A549 (cell line): ENCODE data around the gene SLC25A48. TPM values are rescaled to one million over a fixed set of nuclear protein-coding genes. Genes with fewer than 3 reads are reported as not detected.
A peak's percentile ranks its signal among the peaks of the same experiment; 100 is the strongest.

Experiments used
- ATAC-seq, 2 experiments: fragments of 200-7000 bp in 1 of 2; fragments of >200 bp in 1 of 2; cut with Nextera tagmentation in 1 of 2; cut with Tn5 transposase in 1 of 2; 3 replicates each; pipeline versions ENCODE4 v1.8.0 to v1.9.1; 2018 to 2020; ENCODE audit warnings: mild to moderate bottlenecking in 1 of 2, moderate library complexity in 1 of 2
- CTCF ChIA-PET: fragments of 300-600 bp; sonication (Branson Sonifier 250); formaldehyde crosslinking; extraction: SDS; loops from one replicate; lab custom pipeline; 2021; ENCODE audit warnings: antibody characterized with exemption, inconsistent platforms; lab: Yijun Ruan, JAX
- POLR2A ChIA-PET: fragments of 350-600 bp; formaldehyde crosslinking; extraction: SDS; loops from one replicate; lab custom pipeline; 2021; ENCODE audit warnings: antibody characterized with exemption, inconsistent platforms; lab: Yijun Ruan, JAX
- DNase-seq, 2 experiments: peaks; one replicate each; pipeline versions ENCODE4 v3.0.0 to v3.0.0-alpha.2; 2011 to 2016; ENCODE audit warnings: low read depth in 1 of 2, low spot score in 1 of 2
- FAIRE-seq: peaks from 2 replicates; lab custom pipeline; 2011; peaks lifted over from hg19 to GRCh38; lab: Jason Lieb, UNC
- H3K27ac ChIP-seq, 2 experiments: fragments of >200 bp; sonication (Bioruptor Twin); formaldehyde crosslinking; 3 replicates each; pipeline ENCODE4 v1.5.1; 2016 to 2017
- H3K4me1 ChIP-seq: fragments of >200 bp; sonication (Bioruptor Twin); formaldehyde crosslinking; 3 replicates; pipeline ENCODE4 v1.6.1; 2016
- H3K4me2 ChIP-seq: fragments of >200 bp; sonication (Bioruptor Twin); formaldehyde crosslinking; 3 replicates; pipeline ENCODE4 v1.6.1; 2016
- H3K4me3 ChIP-seq: fragments of >200 bp; sonication (Bioruptor Twin); formaldehyde crosslinking; 3 replicates; pipeline ENCODE4 v1.5.1; 2016
- H3K9me3 ChIP-seq: fragments of >200 bp; sonication (Bioruptor Twin); formaldehyde crosslinking; 3 replicates; pipeline ENCODE4 v1.6.1; 2016
- BHLHE40 ChIP-seq: IDR thresholded peaks from 2 replicates; pipeline ENCODE4 v1.6.1; 2012; ENCODE audit warnings: low read depth, low read length, inconsistent platforms
- CBX2 ChIP-seq: fragments of 200-600 bp; sonication (generic); IDR thresholded peaks from 2 replicates; pipeline ENCODE4 v1.6.1; 2016; ENCODE audit warnings: low read depth, mild to moderate bottlenecking, borderline replicate concordance
- CHD4 ChIP-seq: fragments of 200-600 bp; sonication (generic); IDR thresholded peaks from 2 replicates; pipeline ENCODE4 v1.6.1; 2016; ENCODE audit warnings: antibody characterized with exemption, mild to moderate bottlenecking, borderline replicate concordance
- HOXB13 ChIP-seq: fragments of 250-450 bp; sonication (Bioruptor Pico); IDR thresholded peaks from 2 replicates; pipeline ENCODE4 v1.5.0; 2020; ENCODE audit warnings: low read depth, mild to moderate bottlenecking, moderate library complexity
- JUNB ChIP-seq: fragments of >200 bp; sonication (Bioruptor Twin); formaldehyde crosslinking; IDR thresholded peaks from 2 replicates; pipeline ENCODE4 v1.6.1; 2016
- MAFK ChIP-seq: fragments of 450-650 bp; IDR thresholded peaks from 2 replicates; pipeline ENCODE4 v1.6.1; 2014; ENCODE audit not compliant: partially characterized antibody
- NR3C1 ChIP-seq: fragments of >200 bp; sonication (Bioruptor Twin); formaldehyde crosslinking; IDR thresholded peaks from 3 replicates; pipeline ENCODE4 v1.6.1; 2017
- WGBS: methylation state at CpG from one replicate; pipeline ENCODE4 v1.1.6; 2017; ENCODE audit errors: missing lambda C conversion rate; 5-methylcytosine and 5-hydroxymethylcytosine counted together
- polyA plus RNA-seq, 4 experiments: library from polyadenylated mRNA; depleted of rRNA in 3 of 4; stranded (reverse); fragments of >200 nt; fragmentation: RNase III in 1 of 4; extraction: RNeasy Plus Mini Kit Qiagen cat#74134 plus additional on column Dnase treatment in 1 of 4; gene quantifications; 2 replicates in 3 of 4; 3 replicates in 1 of 4; pipeline ENCODE4 v1.2.3, GENCODE V29; 2011 to 2017
- small RNA-seq, 6 experiments: library from RNA; depleted of rRNA; stranded (forward); fragments of <200 nt; gene quantifications; one replicate each; pipeline ENCODE3, GENCODE V24; 2012
- TF ChIP-seq, protein P1 (sequence below): fragments of 250-450 bp; sonication (Bioruptor Pico); IDR thresholded peaks from 2 replicates; pipeline ENCODE4 v1.5.0; 2021; ENCODE audit warnings: mild to moderate bottlenecking, moderate library complexity, borderline replicate concordance

The SLC25A48 gene
- polyA plus RNA-seq, 2 of the 4 experiments (the other 2 are of a cell fraction), result 0.18 TPM; not detected in 1

DNA sequence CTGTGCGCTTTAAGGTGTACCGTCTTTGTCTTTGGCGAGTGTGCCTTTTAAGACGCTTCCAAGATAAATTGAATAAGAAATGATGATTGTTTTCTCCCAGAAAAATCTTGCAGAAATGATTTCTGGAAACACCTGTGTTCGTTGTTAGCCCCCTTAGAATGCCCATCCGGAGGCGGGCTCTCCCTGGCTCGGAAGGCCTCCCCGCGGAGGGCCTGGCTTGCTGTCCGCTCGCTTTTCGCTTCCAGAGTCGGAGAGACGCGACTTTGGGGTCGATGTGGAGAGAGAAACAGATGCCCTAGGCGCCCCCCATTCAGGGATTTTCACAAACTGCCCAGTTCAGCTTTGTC lies 96.5 kb downstream of the SLC25A48 start:
- no peak for DNase-seq
- WGBS, result 89% methylated on average over 18 of the region's 18 CpGs
- peak overlapping the region; percentile 79 to 93; a peak in 4 of 6 replicates for H3K27ac ChIP-seq
- H3K9me3 ChIP-seq, result peaks cover 7% of the 10 kb centered on the region; the same call in 2 of the 3 replicates
- TF ChIP-seq BHLHE40, result no peak
- TF ChIP-seq HOXB13 (CRISPR knock-in tag), result no peak
- no peak for TF ChIP-seq CHD4
- TF ChIP-seq, protein P1, sequence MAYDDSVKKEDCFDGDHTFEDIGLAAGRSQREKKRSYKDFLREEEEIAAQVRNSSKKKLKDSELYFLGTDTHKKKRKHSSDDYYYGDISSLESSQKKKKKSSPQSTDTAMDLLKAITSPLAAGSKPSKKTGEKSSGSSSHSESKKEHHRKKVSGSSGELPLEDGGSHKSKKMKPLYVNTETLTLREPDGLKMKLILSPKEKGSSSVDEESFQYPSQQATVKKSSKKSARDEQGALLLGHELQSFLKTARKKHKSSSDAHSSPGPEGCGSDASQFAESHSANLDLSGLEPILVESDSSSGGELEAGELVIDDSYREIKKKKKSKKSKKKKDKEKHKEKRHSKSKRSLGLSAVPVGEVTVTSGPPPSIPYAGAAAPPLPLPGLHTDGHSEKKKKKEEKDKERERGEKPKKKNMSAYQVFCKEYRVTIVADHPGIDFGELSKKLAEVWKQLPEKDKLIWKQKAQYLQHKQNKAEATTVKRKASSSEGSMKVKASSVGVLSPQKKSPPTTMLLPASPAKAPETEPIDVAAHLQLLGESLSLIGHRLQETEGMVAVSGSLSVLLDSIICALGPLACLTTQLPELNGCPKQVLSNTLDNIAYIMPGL (CRISPR knock-in tag), result no peak
- TF ChIP-seq NR3C1, result no peak
- TF ChIP-seq, all 56 proteins: peak for 0
- CTCF ChIA-PET, result interaction anchor here (2.3 kb wide), 1 partner anchor 14 kb away, joined by 6 read pairs; no protein-coding TSS in a partner anchor
- peak overlapping the region; percentile 70 for H3K4me2 ChIP-seq
- ATAC-seq (no peak), FAIRE-seq (no peak)
- H3K4me1 ChIP-seq, result peaks cover 10% of the 10 kb centered on the region; the same call in 2 of the 3 replicates
- POLR2A ChIA-PET, result no interaction called here
- H3K4me3 ChIP-seq, result peak overlapping the region; percentile 67

DNA sequence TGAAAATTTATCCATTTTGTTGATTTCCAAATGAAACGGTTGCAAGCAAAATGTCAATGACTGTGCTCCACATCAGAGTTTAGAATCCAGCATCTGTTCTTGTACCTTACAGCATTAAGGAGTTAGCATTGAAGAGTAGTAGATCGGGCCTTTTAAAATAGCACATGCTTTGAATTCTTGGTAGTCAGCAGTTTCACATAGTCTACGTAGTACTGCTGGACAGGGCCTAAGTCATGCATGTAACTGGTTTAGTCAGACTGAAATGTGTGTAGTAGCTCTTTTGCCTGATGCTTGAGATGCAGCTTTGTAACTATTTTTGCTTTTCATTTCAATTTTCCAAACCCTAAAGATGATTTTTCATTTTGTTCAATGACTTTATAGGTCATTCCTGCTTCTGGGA lies 100.5 kb downstream of the SLC25A48 start:
- Histone ChIP-seq H3K4me3 (no peak overlapping the region), H3K4me2 (0 out of 3 replicates have a peak overlapping the region, but pooled peaks have one; percentile 2), H3K4me1 (peaks cover 10% of the 10 kb centered on the region; the same call in 2 of the 3 replicates), H3K27ac (no peak overlapping the region), H3K9me3 (no peaks in the 10 kb centered on the region)
- CTCF ChIA-PET, result interaction anchor here (1.2 to 4.6 kb wide), 6 partner anchors 10 to 277 kb away, joined by 3 to 24 read pairs (median 4); no protein-coding TSS in a partner anchor
- DNase-seq, result no peak
- POLR2A ChIA-PET, result interaction anchor here (0.7 kb wide), 1 partner anchor 46 kb away, joined by 3 read pairs; no protein-coding TSS in a partner anchor
- WGBS, result 58% methylated on average over 3 of the region's 3 CpGs
- ATAC-seq, result peak; percentile 29 to 33; a peak in 1 of 6 replicates
- TF ChIP-seq CBX2 (no peak), MAFK (peak; percentile 88)
- peak; percentile 7 for FAIRE-seq

DNA sequence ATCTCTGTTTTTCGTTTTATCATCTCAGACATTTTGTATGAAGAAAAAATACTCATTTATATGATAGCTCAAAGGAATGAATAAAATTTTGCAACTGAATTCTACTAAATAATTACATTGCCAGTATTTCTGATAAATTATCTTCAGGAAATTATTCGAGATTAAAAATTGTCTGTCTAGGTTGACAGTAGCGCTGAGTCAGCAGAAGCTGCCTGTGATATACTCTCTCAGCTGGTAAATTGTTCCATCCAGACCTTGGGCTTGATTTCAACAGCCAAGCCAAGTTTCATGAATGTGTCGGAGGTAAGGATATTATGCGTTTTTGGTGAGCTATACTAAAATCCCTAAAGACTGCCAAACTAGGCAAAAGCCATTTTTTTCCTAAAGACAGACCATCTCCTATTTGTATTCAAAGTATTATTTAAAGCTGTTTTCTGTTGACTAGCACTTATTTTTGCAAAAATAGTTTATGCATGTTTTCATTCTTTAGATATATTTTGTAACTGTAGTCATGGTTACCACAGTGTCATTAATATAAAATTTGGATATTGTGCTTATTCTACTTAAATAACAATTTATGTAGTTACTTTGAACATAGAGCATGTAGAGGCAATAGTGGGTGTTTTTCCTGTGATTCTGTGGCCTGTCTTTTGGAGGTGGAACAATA lies 102.9 kb downstream of the SLC25A48 start:
- no peaks in the 10 kb centered on the region for H3K9me3 ChIP-seq
- POLR2A ChIA-PET, result no interaction called here
- TF ChIP-seq JUNB, result no peak
- peak; percentile 97 for TF ChIP-seq MAFK
- TF ChIP-seq, all 56 proteins: peak for 1
- H3K4me3 ChIP-seq, result no peak overlapping the region
- DNase-seq (no peak), ATAC-seq (no peak), FAIRE-seq (no peak)
- CTCF ChIA-PET, result interaction anchor here (0.5 to 1.6 kb wide), 9 partner anchors 13 to 236 kb away, joined by 3 to 5 read pairs (median 3); no protein-coding TSS in a partner anchor
- H3K4me2 ChIP-seq, result no peak overlapping the region
- peaks cover 10% of the 10 kb centered on the region; the same call in 2 of the 3 replicates for H3K4me1 ChIP-seq
- WGBS, result 76% methylated on average over 5 of the region's 5 CpGs
- no peak overlapping the region for H3K27ac ChIP-seq

Small RNA genes lying within 50 kb of the gene (small RNA-seq; reads per million reads assigned to genes)
- gene MIR5692C1, result 0 reads per million in 6 experiments

Other genes with a start within 250 kb of the SLC25A48 start
- gene IL9, start 61.2 kb downstream of the SLC25A48 start, polyA plus RNA-seq (2011; rRNA removed), result not detected in 2 replicates
- gene IL9, start 61.2 kb downstream of the SLC25A48 start, polyA plus RNA-seq (2017; fragmentation: RNase III; extraction: RNeasy Plus Mini Kit Qiagen cat#74134 plus additional on column Dnase treatment), result not detected in 3 replicates
- not detected in 2 replicates for gene LECT2, start 120.3 kb downstream of the SLC25A48 start, polyA plus RNA-seq (2011; rRNA removed)
- not detected in 3 replicates for gene LECT2, start 120.3 kb downstream of the SLC25A48 start, polyA plus RNA-seq (2017; fragmentation: RNase III; extraction: RNeasy Plus Mini Kit Qiagen cat#74134 plus additional on column Dnase treatment)
- 1,135 and 1,466 TPM in 2 replicates for gene TGFBI, start 194.3 kb downstream of the SLC25A48 start, polyA plus RNA-seq (2011; rRNA removed)
- gene TGFBI, start 194.3 kb downstream of the SLC25A48 start, polyA plus RNA-seq (2017; fragmentation: RNase III; extraction: RNeasy Plus Mini Kit Qiagen cat#74134 plus additional on column Dnase treatment), result 1,411 to 1,859 TPM (median 1,765 TPM) in 3 replicates